ENCODE results near the gene OR6C74. TPM values are rescaled to one million over a fixed set of nuclear protein-coding genes. Genes with fewer than 3 reads are reported as not detected.

The OR6C74 gene
- not detected in 2 replicates for total RNA-seq (2014; rRNA removed; shearing (Covaris generic))

DNA sequence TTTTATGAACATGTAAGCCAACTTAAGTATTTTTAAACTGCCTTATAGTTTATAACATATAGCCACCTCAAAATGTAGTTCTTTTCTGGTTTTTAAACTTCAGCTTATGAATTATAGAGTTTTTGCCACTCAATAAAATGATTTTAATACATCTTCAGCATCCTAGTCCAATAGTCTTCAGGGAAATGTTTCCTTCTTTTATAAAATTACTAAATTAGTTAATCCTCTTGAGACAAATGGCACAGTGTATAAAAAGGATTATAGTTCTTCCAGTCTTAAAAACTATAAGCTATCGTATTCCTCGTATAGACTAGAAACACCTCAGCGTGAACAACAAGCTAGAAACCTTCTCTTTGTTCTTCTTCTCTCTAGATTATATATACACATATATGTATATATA, at the start of gene OR6C74:
TSS of gene OR6C74 (plus strand) at position 301 of the 400 bp plus-strand sequence. CDS start 2,679 bp downstream, outside the sequence.

DNA sequence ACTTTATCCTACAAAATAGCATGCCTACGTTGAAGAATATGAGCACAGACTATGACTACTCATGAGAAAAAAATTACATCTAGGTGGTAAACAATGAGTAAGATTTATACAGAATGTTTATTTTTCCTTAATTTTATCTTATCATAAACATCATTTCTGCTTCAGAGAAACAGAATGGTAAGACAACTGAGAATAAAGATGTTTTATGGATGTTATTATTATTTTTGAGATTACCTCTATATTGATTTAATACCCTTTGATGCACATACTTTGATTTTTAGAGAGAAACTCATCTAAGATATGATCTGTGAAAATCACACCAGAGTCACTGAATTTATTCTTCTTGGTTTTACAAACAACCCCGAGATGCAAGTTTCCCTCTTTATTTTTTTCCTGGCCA, 23.7 kb upstream of the OR6C74 start, which contains the start of gene OR10A7:
TSS of gene OR10A7 (plus strand) at position 301 of the 400 bp plus-strand sequence. CDS start at position 301, 0 bp downstream.

Other genes starting within 250 kb of the OR6C74 start
- gene NEUROD4, start 224.6 kb upstream of the OR6C74 start, total RNA-seq (2014; rRNA removed; shearing (Covaris generic)) = not detected in 2 replicates
- gene OR9K2, start 118.2 kb upstream of the OR6C74 start, total RNA-seq (2014; rRNA removed; shearing (Covaris generic)) = not detected in 2 replicates
- not detected in 2 replicates for gene OR10A7, start 23.6 kb upstream of the OR6C74 start, total RNA-seq (2014; rRNA removed; shearing (Covaris generic))
- gene OR6C6, start 52.0 kb downstream of the OR6C74 start, total RNA-seq (2014; rRNA removed; shearing (Covaris generic)) = not detected in 2 replicates
- gene OR6C1, start 69.7 kb downstream of the OR6C74 start, total RNA-seq (2014; rRNA removed; shearing (Covaris generic)) = not detected in 2 replicates
- not detected in 2 replicates for gene OR6C3, start 86.1 kb downstream of the OR6C74 start, total RNA-seq (2014; rRNA removed; shearing (Covaris generic))
- not detected in 2 replicates for gene OR6C75, start 118.4 kb downstream of the OR6C74 start, total RNA-seq (2014; rRNA removed; shearing (Covaris generic))
- gene OR6C65, start 155.9 kb downstream of the OR6C74 start, total RNA-seq (2014; rRNA removed; shearing (Covaris generic)) = not detected in 2 replicates
- not detected in 2 replicates for gene OR6C76, start 181.6 kb downstream of the OR6C74 start, total RNA-seq (2014; rRNA removed; shearing (Covaris generic))
- not detected in 2 replicates for gene OR6C2, start 199.5 kb downstream of the OR6C74 start, total RNA-seq (2014; rRNA removed; shearing (Covaris generic))
- gene OR6C70, start 225.5 kb downstream of the OR6C74 start, total RNA-seq (2014; rRNA removed; shearing (Covaris generic)) = 0.38 TPM in 1 of 2 replicates, not detected in the other
- gene OR6C68, start 247.8 kb downstream of the OR6C74 start, total RNA-seq (2014; rRNA removed; shearing (Covaris generic)) = not detected in 2 replicates